GM21786 (cell line): ENCODE results near the gene MBTPS1.
A peak's percentile ranks its signal among the peaks of the same experiment; 100 is the strongest.

Experiments
- ATAC-seq: cut with Tn5 transposase; IDR thresholded peaks from one replicate; pipeline ENCODE4 v1.9.1; 2021; ENCODE audit not compliant: unreplicated experiment

MBTPS1 gene

DNA sequence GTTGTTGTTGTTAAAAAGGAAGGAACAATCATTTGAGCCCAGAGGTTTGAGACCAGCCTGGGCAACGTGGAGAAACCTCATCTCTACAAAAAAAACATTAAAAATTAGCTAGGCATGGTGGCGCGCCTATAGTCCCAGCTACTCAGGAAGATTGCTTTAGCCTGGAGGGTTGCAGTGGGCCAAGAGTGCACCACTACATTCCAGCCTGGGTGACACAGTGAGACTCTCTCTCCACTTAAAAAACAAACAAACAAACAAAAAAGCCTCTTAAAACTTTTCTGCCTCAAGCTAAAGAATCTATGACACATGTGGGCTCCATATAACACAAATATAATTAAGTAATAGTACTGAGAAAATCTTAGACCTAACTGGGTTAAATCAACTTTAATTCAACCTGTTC lies 12.5 kb downstream of the MBTPS1 start:
- ATAC-seq: no peak

DNA sequence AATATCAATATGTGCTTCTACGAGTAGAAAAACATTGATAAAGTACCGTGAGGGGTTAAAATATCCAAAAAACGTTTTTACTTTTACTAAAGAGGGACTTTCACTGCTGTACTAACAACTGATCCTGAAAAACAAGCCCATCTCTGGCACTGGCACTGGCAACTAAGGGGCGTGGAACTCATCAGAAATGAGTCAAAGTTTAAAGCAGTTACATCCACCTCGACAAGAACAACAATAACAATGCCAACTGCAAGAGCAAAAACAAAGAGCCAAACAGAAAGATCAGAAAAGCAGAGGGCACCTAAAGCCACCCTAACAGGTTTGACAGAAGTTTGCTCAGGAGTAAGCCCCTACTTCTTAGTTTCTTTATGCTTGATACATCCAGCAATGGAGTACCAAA lies 13.1 kb downstream of the MBTPS1 start:
- no peak for ATAC-seq

DNA sequence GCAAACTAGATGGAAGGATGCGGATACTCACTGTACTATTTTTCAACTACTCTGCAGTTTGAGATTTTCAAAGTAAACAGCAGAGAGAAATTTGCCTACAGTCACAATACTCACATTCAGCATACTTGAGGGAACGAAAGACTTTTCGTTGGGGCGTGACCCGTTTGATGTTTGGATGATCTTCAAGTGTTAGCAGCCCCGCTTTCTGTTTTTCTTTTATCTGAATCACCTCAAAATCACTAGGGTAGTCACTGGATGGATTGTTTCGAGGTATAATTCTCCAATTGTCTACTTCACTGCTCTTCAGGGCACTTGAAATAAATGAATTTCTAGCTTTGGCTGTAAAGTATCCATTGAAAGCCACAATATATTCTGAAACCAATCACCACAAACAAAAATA lies 17.8 kb downstream of the MBTPS1 start:
- no peak for ATAC-seq

DNA sequence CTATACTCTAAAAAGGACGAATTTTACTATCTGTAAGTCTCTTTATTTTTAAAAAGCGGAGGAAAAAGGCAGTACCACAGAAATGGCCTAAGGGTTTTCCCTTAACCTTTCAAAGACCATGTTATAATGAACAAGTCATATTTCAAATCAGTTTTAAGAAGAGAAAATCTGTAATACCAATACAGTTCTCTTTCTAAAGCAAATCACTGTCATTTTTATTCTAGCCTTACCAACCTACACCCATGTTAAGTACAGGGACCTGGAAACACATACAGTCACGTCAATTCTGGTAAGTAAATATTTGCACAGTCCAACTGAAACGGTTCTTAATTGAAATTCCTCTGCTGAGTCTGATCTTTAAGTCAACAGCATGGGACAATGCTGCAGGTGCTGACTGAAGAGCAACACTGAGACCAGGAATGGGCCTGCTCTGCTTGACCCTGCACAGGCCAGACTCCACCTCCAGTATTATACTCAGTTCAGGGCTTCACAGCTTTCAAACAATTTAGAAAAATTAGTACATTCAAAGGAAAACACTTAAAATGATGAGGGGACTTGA lies 20.2 kb downstream of the MBTPS1 start:
- ATAC-seq: no peak

DNA sequence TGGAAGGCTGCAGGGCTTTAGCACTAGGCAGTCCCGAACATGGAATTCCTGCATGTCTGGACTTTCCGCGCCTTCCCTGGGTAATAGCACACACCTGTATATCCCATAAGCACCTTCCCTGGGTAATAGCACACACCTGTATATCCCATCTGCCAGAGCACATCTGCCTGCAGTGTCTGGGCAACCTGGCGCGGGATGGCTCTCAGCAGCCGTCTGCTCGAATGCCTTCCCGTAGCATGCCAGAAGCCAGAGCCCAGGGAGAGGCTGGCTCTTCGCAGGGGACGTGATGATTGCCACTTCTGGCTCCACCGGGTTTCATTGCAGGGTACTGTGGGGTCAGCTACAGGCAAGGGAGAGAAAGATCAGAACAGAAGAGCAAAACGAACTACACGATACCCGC lies 21.3 kb downstream of the MBTPS1 start:
- ATAC-seq: no peak

DNA sequence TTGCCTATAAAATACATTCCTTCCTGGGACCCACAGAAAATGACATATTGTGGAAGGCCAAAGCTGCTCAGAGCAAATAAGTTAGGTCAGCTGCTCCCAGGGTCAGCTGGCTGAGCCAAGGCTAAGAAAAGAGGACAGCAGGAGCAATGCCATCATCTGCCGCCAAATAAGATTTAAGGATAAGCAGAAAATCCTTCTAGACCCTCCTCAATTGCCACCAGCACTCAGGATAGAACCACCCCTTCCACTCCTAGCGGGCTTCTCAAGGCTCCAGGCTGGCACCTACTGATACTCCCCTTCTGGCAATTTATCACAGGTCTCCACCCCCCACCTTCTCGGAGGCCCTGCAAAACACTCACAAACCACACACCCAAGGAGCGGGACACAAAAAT lies 22.9 kb downstream of the MBTPS1 start:
- no peak for ATAC-seq

DNA sequence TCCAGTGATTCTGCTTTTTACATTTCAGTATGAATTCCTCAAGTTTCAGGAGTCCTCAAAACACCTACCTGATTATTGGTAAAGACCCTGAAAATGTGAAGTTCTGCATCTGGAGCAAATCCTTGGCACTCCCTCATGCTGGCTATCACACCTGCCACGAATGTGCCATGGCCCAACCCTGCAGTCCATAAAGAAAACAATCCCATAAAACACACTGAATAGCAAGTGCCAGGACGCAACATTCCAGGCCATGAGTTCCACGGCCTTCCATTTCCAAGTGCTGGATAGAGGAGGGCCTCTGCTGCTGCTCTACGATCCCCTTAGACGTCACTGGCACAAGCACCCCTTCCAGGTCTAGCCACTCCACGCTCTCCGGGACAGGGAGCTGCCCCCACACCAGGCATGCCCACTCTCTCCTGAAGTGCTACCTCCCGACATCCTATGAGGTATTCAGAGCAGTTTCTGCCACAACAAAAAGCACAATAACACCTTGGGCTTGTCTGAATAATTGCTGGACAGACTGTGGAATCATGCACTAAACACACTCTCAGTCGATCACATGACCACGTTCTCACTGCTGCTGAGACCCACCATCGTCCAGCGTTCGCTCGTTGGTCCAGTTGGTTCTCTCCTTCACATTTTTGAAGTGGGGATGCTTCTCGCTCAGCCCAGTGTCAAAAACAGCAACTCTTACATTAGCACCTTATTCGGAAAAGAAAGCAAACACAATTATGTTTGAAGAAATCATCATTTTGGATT lies 23.4 kb downstream of the MBTPS1 start:
- no peak for ATAC-seq

DNA sequence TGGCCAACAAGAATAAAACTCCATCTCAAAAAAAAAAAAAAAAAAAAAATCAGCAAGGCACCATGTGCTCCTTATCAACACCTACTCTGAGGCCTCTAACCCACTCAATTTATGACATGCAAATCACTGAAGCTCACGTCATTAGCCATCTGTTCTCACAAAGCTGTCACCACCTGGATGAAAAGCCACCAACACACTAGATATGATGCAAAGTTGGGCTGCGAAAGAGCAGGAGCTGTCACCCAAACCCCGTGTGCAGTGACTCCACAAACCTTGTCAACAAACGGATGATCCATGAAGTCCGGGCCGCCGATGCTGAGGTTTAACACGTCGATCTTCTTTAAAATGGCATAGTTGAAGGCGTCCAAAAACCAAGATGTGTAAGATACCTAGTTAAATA lies 25.3 kb downstream of the MBTPS1 start:
- ATAC-seq: no peak

DNA sequence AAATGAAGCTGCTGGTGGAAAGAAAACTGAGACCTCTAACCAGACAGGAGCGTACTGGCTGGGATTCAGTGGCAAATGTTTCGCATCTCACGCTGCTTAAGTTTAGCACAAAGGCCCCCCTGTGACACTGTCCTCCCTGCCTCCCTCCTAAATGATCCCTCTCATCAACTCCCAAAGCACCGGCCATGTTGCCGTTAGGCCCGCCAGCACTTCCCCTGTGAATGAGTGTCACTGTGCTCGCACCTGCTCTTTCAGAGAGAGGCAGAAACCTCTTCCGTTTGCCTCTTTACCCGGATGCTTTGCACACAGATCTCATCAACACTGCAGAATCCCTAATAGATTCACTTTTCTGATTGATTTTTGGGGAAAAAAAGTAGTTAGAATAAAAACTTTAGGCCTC lies 26.5 kb downstream of the MBTPS1 start:
- ATAC-seq: no peak

DNA sequence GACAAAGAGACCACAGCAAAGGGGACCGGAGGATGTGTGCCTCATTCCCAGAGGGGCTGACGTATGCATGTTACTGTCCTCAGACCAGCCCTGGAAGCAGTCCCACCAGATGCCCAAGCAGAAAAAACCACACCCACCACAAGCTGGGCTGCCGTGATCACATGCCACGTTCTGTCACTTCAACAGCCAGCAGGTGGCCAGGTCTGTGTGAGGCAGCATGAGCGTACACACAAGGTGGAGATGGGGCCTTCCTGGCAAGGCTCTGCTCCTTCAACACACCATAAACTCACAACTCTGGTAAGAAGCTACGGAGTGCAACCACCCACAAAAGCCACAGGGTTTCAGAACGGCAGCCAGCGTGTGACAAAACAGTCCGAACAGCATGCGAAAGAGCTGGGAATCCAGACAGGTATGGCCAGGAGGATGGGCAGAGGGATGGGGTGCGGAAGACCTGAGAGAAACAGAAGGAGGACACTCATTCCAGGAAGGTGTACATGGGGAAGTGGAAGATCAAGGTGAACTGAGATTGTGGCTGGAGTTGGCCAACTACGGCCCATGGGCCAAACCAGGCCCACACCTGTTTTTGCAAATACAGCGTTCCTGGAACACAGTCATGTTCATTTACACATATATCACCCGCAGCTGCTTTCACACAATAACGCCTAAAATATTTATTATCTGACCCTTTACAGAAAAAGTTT lies 27.9 kb downstream of the MBTPS1 start:
- peak; percentile 80 for ATAC-seq

DNA sequence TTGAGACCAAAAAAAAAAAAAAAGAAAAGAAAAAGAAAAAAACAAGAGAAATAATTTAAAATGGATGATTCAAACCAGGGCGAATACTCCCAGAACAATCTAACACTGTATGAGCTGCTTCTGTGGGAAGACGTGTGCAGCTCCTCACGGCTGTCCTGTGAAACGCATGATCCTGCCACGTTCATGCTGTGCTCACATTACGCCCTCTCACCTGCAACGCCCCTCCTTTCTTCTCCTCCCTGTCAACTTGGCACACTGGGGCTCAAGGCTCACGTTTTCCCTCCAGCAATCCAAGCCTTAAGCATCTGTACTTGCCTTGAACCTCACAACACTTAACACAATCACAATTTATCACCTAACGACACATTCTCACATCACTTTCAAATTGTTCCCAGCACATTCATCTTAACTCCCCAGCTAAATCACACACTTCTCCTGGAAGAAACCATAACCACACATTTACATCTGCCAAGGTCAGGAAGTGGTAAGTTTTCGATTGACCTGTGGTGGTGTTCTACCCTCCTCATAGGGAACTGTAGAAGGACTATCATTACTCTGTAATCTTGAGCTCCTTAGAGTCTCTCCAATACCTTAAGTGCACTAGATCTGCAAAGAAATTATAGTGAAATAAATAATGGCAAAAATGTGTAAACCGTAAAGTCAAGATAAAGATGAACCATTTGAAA lies 29.1 kb downstream of the MBTPS1 start:
- ATAC-seq: no peak

DNA sequence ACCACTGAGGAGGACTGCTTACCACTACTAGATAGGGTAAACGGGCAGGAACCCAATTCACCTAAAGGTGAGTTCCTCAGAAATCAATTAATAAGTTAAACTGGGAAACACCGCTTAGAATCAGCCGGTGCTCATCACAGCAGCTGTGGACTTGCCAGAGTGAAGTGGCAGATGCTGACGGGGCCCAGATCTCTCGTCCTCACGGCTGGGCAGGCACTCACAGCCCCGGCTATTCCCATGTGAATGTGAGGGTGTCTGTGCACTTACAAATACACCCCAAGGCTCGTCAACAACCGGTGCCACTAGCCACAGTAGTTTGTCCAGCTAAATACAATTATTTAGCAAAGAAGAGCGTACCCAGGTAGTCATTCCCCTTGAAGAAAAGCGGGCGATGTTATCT lies 29.7 kb downstream of the MBTPS1 start:
- no peak for ATAC-seq

DNA sequence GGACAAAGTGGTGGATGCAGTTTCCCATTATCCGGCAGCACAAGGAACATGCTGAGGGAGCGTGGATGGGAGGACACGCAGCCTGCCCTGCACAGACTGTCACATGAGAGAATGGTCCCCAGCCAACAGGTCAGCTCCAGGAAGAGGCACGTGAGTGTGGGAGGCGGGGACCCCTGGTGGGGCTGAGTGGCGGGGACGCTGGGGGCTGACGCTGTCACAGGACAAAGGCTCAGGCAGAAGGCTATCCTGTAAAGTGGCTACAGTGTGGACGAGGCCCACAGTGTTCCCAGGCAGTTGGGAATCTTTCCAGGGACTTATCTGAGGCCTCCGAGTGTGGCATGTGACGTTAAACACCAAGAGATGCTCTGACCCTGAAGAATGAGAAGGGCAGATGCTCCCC lies 30.4 kb downstream of the MBTPS1 start:
- ATAC-seq: no peak

DNA sequence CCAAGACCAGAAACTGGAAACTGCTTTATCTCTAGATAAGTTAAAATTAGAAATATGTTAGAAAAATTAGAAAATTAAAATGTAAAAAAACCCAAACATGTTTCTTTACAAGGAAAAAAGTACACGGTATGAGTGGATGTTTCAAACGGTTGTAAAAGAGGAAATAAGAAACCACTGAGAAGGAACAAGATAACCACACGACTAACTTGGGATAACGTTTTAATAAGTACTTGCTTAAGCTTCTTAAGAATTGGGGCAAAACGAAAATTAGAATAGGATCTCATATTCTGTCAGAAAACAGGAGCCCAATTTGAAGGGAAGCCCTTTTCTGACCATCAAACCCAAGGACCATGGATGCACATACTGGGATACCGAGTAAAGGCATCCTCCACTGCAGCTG lies 31.0 kb downstream of the MBTPS1 start:
- no peak for ATAC-seq

DNA sequence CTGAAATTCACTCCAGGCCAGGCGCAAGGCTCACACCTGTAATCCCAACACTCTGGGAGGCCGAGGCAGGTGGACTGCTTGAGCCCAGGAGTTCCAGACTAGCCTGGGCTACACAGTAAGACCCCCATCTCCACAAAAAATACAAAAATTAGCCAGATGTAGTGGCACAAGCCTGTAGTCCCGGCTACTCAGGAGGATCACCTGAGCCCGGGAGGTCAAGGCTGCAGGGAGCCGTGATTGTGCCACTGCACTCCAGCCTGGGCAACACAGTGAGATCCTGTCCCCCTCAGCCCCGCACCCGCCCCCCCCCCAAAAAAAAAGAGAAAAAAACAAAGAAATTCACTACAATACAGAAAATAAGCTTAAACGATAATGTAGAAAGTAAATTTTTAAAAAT lies 31.5 kb downstream of the MBTPS1 start:
- ATAC-seq: no peak

DNA sequence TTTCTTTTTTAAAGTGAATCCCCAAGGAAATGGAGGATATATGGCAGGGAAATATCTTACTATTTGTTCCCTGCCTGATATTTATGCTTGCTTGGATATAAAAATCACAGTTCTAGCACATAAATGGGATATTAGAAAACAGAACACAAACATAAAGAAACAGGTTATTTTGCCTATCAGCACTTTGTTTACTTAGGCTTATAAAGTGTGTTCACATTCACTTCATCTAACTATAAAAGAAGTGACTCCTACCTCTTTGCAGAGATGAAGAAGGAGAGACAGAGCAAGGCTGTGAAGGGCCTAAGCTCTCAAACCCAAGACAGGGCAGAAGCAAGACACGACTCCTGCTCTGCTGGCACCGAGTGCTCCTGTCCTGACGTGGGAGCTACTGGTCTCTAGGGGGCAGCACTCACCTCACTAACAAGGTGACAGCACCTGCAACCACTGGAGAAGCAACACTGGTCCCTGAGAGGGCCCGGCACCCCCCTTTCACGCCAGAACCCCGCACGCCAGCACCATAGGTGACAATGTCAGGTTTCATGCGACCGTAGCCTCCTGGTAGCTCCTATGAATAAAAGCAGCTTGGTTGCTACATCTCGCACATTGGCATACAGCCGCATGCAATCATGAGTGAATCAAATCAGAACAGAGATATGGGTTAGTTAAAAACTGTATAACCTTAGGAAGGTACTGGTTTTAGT lies 32.0 kb downstream of the MBTPS1 start:
- peak; percentile 48 for ATAC-seq

DNA sequence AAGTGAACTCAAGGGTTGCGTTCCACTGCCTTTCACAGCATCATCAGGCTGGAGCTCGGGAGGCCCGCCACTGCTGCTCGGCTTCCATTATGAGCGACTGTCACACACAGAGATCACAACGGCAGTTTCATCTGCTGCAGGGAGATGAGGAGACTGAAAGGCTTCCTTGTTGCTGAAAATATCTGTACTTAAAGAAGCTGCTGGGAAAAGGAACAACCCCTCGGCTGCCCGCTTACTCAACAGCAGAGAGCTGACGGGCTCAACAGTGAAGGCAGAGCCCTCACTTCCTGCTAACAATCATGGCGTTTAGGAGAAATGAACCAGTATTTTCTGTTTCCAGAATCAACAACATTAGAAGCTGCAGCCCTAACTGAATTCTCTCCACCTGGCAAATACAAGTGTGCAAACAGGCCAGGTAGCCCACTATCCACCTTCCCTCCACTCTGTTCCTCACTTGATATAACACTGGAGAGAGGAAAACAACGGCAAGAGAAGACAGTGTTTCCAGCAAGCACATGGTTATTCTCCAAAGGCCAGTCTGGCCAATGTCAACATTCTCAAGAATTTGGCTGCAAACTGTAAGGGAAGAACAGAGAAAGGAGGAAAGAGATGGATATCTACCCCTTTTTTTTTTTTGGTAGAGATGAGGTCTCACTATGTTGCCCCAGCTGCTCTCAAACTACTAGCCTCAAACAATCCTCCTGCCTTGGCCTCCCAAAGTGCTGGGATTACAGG lies 33.7 kb downstream of the MBTPS1 start:
- ATAC-seq: no peak

DNA sequence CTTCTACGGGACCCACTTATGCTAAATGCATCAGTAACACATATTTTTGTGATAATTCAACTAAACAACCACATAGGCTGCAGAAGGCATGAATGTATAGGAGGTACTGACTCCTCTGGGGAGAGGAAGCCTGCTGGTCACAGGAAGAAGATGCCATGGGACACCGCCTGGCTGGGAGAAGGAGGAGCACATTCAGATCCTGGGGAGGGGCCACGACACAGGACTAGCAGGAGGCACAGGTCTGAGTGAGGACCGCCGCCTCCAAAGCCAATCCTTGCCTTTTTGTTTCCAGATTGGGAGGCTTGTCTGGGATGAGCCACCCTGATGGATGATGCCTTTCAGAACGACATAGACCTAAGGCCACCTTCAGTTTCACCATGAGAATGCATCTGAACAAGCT lies 34.6 kb downstream of the MBTPS1 start:
- no peak for ATAC-seq

DNA sequence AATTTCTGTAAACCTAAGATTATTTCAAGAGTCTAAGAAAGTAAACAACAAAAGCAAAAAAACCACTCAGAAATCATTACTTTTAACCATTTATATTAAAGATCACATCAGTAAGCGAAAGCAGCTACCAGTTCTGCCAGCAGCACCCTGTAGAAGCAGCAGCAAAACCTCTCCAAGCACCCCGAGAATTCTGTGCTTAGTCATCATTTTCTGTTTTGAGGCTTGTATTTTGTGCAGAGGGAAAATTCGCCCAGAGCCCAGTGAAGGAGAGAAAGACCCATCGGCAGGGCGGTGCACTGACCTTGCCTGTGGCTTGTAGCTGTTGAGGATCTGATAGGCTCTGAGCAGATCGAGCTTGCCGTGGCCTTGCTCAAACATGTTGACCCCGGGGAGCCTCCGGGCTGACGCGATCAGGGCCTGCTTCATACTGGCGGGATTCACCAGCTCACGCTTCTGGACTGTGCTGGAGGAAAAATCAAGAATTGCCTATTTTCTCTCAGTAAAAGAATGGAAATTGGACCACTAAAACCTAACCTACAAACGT lies 35.2 kb downstream of the MBTPS1 start:
- no peak for ATAC-seq

DNA sequence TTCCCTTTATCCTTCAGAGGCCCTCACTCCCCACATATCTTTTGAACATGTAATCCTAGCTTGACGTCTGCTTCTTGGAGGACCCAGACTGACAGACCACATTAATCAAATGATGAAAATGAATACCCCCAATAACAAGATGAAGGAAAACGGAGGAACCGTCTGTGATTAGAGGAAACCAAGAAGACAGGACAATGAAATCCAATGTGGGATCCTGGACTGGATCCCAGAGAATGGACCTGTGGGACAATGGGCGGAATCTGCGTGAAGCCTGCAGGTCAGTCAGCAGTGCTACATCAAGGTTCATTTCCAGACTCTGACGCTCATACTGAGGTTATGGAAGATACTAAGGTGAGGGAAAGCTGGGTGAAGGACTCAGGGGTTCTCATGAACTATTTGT lies 35.9 kb downstream of the MBTPS1 start:
- ATAC-seq: no peak
